Glutamatergic neuron (in vitro differentiated cells): ENCODE data around the gene SULT2B1. TPM values are rescaled to one million over a fixed set of nuclear protein-coding genes. Genes with fewer than 3 reads are reported as not detected.
"Not testable (repeated sequence)": the region's sequence is repeated elsewhere in the genome, so short reads cannot be mapped to it uniquely, and the experiment has no call there.

Source experiments
- DNase-seq: peaks from one replicate; pipeline ENCODE4 v3.0.0; 2022
- H3K27ac Mint-ChIP-seq: one replicate; pipeline ENCODE4 v1.8.0; 2020; ENCODE audit warnings: mild to moderate bottlenecking, mixed read lengths, inconsistent platforms; ENCODE audit not compliant: unreplicated experiment
- H3K27me3 Mint-ChIP-seq: one replicate; pipeline ENCODE4 v1.8.0; 2020; ENCODE audit warnings: mild to moderate bottlenecking, moderate library complexity, mixed read lengths, inconsistent platforms; ENCODE audit not compliant: unreplicated experiment
- H3K36me3 Mint-ChIP-seq: one replicate; pipeline ENCODE4 v1.8.0; 2020; ENCODE audit warnings: mild to moderate bottlenecking, mixed read lengths, inconsistent platforms; ENCODE audit not compliant: unreplicated experiment
- H3K4me1 Mint-ChIP-seq: one replicate; pipeline ENCODE4 v1.8.0; 2020; ENCODE audit warnings: mild to moderate bottlenecking, low read depth, mixed read lengths, inconsistent platforms; ENCODE audit not compliant: unreplicated experiment
- H3K4me3 Mint-ChIP-seq: one replicate; pipeline ENCODE4 v1.8.0; 2020; ENCODE audit warnings: mild to moderate bottlenecking, mixed read lengths, inconsistent platforms; ENCODE audit not compliant: unreplicated experiment
- H3K9me3 Mint-ChIP-seq: one replicate; pipeline ENCODE4 v1.8.0; 2020; ENCODE audit warnings: mild to moderate bottlenecking, moderate library complexity, mixed read lengths, inconsistent platforms; ENCODE audit not compliant: unreplicated experiment
- total RNA-seq: library from RNA; stranded (reverse); fragmentation: NEBNext Ultra II Directional; extraction: Animal tissue kit (Norgen Biotek cat#: 25700); gene quantifications from one replicate; pipeline ENCODE4 v1.2.1, GENCODE V29; 2021; ENCODE audit not compliant: unreplicated experiment
- TF ChIP-seq, protein P1 (sequence below): fragments of 200-600 bp; sonication (generic); IDR thresholded peaks from one replicate; pipeline ENCODE4 v1.5.0; 2021; ENCODE audit not compliant: partially characterized antibody, unreplicated experiment

The SULT2B1 gene
- total RNA-seq, 1 donor from 2014 or later: not detected

GRCh38 chr19:48569814-48570213 is 17.8 kb downstream of the SULT2B1 start:
- no peaks in the 10 kb centered on the region for H3K9me3 Mint-ChIP-seq
- no peak for DNase-seq
- H3K27ac Mint-ChIP-seq: no peak overlapping the region
- H3K27me3 Mint-ChIP-seq: peaks cover 5% of the 10 kb centered on the region
- H3K4me1 Mint-ChIP-seq: no peaks in the 10 kb centered on the region
- TF ChIP-seq, protein P1, sequence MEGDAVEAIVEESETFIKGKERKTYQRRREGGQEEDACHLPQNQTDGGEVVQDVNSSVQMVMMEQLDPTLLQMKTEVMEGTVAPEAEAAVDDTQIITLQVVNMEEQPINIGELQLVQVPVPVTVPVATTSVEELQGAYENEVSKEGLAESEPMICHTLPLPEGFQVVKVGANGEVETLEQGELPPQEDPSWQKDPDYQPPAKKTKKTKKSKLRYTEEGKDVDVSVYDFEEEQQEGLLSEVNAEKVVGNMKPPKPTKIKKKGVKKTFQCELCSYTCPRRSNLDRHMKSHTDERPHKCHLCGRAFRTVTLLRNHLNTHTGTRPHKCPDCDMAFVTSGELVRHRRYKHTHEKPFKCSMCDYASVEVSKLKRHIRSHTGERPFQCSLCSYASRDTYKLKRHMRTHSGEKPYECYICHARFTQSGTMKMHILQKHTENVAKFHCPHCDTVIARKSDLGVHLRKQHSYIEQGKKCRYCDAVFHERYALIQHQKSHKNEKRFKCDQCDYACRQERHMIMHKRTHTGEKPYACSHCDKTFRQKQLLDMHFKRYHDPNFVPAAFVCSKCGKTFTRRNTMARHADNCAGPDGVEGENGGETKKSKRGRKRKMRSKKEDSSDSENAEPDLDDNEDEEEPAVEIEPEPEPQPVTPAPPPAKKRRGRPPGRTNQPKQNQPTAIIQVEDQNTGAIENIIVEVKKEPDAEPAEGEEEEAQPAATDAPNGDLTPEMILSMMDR: no peak
- H3K4me3 Mint-ChIP-seq: no peak overlapping the region
- no peaks in the 10 kb centered on the region for H3K36me3 Mint-ChIP-seq

DNA sequence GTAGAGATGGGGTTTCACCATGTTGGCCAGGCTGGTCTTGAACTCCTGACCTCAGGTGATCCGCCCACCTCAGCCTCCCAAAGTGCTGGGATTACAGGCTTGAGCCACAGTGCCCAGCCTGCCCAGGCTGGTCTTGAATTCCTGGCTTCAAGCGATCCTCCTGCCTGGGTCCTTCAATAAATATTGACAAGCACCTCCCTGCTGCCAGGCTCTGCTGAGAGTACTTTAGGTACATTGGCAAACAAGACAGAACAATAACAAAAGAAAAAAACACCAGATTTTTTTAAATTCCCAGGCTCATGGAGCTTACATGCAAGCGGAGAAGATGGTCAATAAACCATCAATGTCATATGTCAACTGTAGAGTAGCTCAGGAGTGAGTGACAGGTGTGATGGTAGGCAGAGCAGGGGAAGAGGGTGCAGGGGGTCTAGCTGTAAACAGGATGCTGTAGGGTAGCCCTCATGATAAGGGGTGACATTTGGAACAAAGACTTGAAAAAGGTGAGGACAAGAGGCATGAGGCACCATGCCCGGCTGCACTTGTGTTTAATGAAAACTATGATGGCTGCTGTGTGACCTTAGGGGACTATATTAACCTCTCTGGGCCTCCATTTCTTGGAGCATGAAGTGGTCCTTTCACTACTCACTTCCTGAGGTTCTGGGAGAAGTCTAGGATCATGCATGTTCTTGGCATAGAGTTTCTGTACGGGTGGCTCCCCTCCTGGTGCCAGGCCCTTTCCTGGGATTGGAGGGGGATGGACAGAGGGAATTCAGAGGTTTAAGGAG is 19.6 kb downstream of the SULT2B1 start:
- H3K4me3 Mint-ChIP-seq: no peak overlapping the region
- DNase-seq: no peak
- no peaks in the 10 kb centered on the region for H3K36me3 Mint-ChIP-seq
- TF ChIP-seq, protein P1: no peak
- H3K4me1 Mint-ChIP-seq: no peaks in the 10 kb centered on the region
- H3K27ac Mint-ChIP-seq: no peak overlapping the region
- H3K9me3 Mint-ChIP-seq: no peaks in the 10 kb centered on the region
- peaks cover 5% of the 10 kb centered on the region for H3K27me3 Mint-ChIP-seq

DNA sequence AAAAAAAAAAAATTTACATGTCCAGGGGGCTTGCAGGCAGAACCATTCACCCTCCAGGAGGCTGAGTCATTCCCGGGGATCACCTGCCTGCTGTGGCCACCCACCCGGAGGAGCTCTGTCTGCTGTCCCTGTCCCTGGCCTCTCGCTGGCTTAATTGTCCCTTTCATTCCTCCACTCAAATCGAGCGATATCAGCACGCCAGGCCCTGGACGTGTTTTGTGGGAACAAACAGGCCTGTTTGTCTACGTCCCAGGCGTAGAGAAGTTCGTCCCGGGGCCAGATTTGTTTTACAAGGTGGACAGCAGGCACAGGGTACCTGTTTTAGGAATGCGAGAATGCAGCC is 21.2 kb downstream of the SULT2B1 start:
- H3K4me3 Mint-ChIP-seq: no peak overlapping the region
- DNase-seq: no peak
- no peak overlapping the region for H3K27ac Mint-ChIP-seq

DNA sequence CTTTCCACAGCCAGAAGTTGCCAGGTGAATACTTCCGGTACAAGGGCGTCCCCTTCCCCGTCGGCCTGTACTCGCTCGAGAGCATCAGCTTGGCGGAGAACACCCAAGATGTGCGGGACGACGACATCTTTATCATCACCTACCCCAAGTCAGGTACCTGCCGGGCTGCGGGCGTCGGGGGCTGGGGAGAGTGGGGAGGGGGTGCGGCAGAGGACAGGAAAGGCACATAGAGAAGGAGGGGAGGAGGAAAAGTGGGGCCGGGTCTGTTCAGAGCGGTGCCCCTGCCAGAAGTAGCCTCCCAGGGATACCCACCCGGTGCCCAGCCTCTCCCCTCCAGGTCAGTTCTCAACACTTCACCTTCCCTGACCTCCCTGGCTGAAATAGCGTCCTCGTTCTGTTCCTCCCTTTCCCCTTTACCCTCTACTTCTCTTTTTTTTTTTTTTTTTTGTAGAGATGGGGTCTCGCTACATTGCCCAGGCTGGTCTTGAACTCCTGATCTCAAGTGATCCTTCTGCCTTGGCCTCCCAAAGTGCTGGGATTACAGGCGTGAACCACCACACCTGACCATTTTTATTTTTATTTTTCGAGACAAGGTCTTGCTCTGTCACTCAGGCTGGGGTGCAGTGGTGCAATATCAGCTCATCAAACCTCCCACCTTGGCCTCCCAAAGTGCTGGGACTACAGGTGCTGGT is 24.1 kb downstream of the SULT2B1 start:
- DNase-seq: no peak
- Mint-ChIP-seq H3K27ac (no peak overlapping the region), H3K4me1 (no peaks in the 10 kb centered on the region), H3K9me3 (peaks cover 2% of the 10 kb centered on the region), H3K27me3 (no peaks in the 10 kb centered on the region), H3K4me3 (no peak overlapping the region), H3K36me3 (no peaks in the 10 kb centered on the region)
- TF ChIP-seq, protein P1: no peak

More for the DNA sequence above, 21.2 kb downstream of the SULT2B1 start:
- H3K4me1 Mint-ChIP-seq: no peaks in the 10 kb centered on the region
- no peaks in the 10 kb centered on the region for H3K36me3 Mint-ChIP-seq
- peaks cover 3% of the 10 kb centered on the region for H3K27me3 Mint-ChIP-seq
- no peaks in the 10 kb centered on the region for H3K9me3 Mint-ChIP-seq
- TF ChIP-seq, protein P1: no peak

DNA sequence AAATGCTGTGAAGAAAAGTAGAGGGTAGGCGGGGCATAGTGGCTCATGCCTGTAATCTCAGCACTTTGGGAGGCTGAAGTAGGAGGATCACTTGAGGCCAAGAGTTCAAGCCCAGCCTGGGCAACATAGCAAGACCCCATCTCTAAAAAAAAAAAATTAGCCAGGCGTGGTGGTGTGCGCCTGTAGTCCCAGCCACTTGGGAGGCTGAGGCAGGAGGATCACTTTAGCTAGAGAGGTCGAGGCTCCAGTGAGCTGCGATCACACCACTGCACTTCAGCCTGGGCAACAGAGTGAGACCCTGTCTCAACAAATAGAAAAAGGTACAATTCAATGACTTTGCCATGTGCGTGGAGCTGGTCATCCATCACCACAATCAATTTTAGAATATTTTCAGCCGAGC is 25.9 kb downstream of the SULT2B1 start:
- H3K36me3 Mint-ChIP-seq, H3K27me3 Mint-ChIP-seq, H3K4me1 Mint-ChIP-seq, H3K27ac Mint-ChIP-seq, DNase-seq, H3K9me3 Mint-ChIP-seq, H3K4me3 Mint-ChIP-seq: not testable (repeated sequence)
